HEK293 (cell line): ENCODE measurements around the gene ARAP3.

ENCODE experiments used
- BCL11A ChIP-seq: fragments of 450-650 bp; formaldehyde crosslinking; IDR thresholded peaks from 2 replicates; pipeline ENCODE4 v1.5.1; 2016; ENCODE audit warnings: low read depth, missing biosample characterization, missing genetic modification characterization
- GLIS1 ChIP-seq: fragments of 450-650 bp; formaldehyde crosslinking; IDR thresholded peaks from 2 replicates; pipeline ENCODE4 v1.5.1; 2016; ENCODE audit warnings: missing biosample characterization, missing genetic modification characterization
- KLF1 ChIP-seq: fragments of 450-650 bp; formaldehyde crosslinking; IDR thresholded peaks from 2 replicates; pipeline ENCODE4 v1.5.1; 2016; ENCODE audit warnings: missing biosample characterization, missing genetic modification characterization
- KLF7 ChIP-seq: fragments of 450-650 bp; formaldehyde crosslinking; IDR thresholded peaks from 2 replicates; pipeline ENCODE4 v1.5.1; 2016; ENCODE audit warnings: missing biosample characterization, missing genetic modification characterization, borderline replicate concordance
- OSR2 ChIP-seq: fragments of 450-650 bp; formaldehyde crosslinking; IDR thresholded peaks from 2 replicates; pipeline ENCODE4 v1.5.1; 2016; ENCODE audit warnings: missing biosample characterization, missing genetic modification characterization
- TCF7L2 ChIP-seq: IDR thresholded peaks from 2 replicates; pipeline ENCODE4 v1.6.1; 2011; ENCODE audit warnings: low read depth, mild to moderate bottlenecking, inconsistent platforms, low read length, moderate library complexity, borderline replicate concordance
- ZFHX2 ChIP-seq: fragments of 450-650 bp; formaldehyde crosslinking; conservative IDR thresholded peaks from 2 replicates; pipeline ENCODE4 v1.5.1; 2016; ENCODE audit warnings: missing biosample characterization, missing genetic modification characterization
- ZFP3 ChIP-seq: fragments of 450-650 bp; formaldehyde crosslinking; IDR thresholded peaks from 2 replicates; pipeline ENCODE4 v1.5.1; 2016; ENCODE audit warnings: low read depth, missing biosample characterization, missing genetic modification characterization
- ZFP69B ChIP-seq: fragments of 450-650 bp; formaldehyde crosslinking; IDR thresholded peaks from 2 replicates; pipeline ENCODE4 v1.5.1; 2016; ENCODE audit warnings: missing biosample characterization, missing genetic modification characterization
- ZNF114 ChIP-seq: fragments of 450-650 bp; formaldehyde crosslinking; IDR thresholded peaks from 2 replicates; pipeline ENCODE4 v1.5.0; 2017; ENCODE audit warnings: missing biosample characterization, missing genetic modification characterization
- ZNF202 ChIP-seq: fragments of 450-650 bp; formaldehyde crosslinking; IDR thresholded peaks from 2 replicates; pipeline ENCODE4 v1.5.1; 2016; ENCODE audit warnings: missing biosample characterization, missing genetic modification characterization, borderline replicate concordance
- ZNF211 ChIP-seq: fragments of 450-650 bp; formaldehyde crosslinking; IDR thresholded peaks from 2 replicates; pipeline ENCODE4 v1.5.1; 2016; ENCODE audit warnings: low read depth, missing biosample characterization, missing genetic modification characterization
- ZNF214 ChIP-seq: fragments of 450-650 bp; formaldehyde crosslinking; IDR thresholded peaks from 2 replicates; pipeline ENCODE4 v1.5.1; 2017; ENCODE audit warnings: missing biosample characterization, mild to moderate bottlenecking, missing genetic modification characterization, borderline replicate concordance
- ZNF302 ChIP-seq: fragments of 450-650 bp; formaldehyde crosslinking; IDR thresholded peaks from 2 replicates; pipeline ENCODE4 v1.5.1; 2016; ENCODE audit warnings: missing biosample characterization, missing genetic modification characterization, low read depth
- ZNF335 ChIP-seq: fragments of 450-650 bp; formaldehyde crosslinking; conservative IDR thresholded peaks from 2 replicates; pipeline ENCODE4 v1.5.1; 2016; ENCODE audit warnings: missing biosample characterization, missing genetic modification characterization
- ZNF404 ChIP-seq: fragments of 450-650 bp; formaldehyde crosslinking; IDR thresholded peaks from 2 replicates; pipeline ENCODE4 v1.5.1; 2017; ENCODE audit warnings: missing biosample characterization, missing genetic modification characterization
- ZNF416 ChIP-seq: fragments of 450-650 bp; formaldehyde crosslinking; IDR thresholded peaks from 2 replicates; pipeline ENCODE4 v1.5.1; 2016; ENCODE audit warnings: missing biosample characterization, missing genetic modification characterization
- ZNF433 ChIP-seq: fragments of 450-650 bp; formaldehyde crosslinking; IDR thresholded peaks from 2 replicates; pipeline ENCODE4 v1.5.1; 2016; ENCODE audit warnings: missing biosample characterization, missing genetic modification characterization, low read depth
- ZNF561 ChIP-seq: fragments of 450-650 bp; IDR thresholded peaks from 2 replicates; pipeline ENCODE4 v1.5.1; 2018; ENCODE audit warnings: missing biosample characterization, missing genetic modification characterization, borderline replicate concordance
- ZNF707 ChIP-seq: fragments of 450-650 bp; formaldehyde crosslinking; IDR thresholded peaks from 2 replicates; pipeline ENCODE4 v1.5.1; 2016; ENCODE audit warnings: missing biosample characterization, missing genetic modification characterization
- ZNF837 ChIP-seq: fragments of 450-650 bp; formaldehyde crosslinking; IDR thresholded peaks from 2 replicates; pipeline ENCODE4 v1.5.1; 2016; ENCODE audit warnings: missing biosample characterization, missing genetic modification characterization
- ZNF843 ChIP-seq: fragments of 450-650 bp; formaldehyde crosslinking; IDR thresholded peaks from 2 replicates; pipeline ENCODE4 v1.5.1; 2016; ENCODE audit warnings: missing biosample characterization, missing genetic modification characterization
- TF ChIP-seq, protein P1 (sequence below): fragments of 450-650 bp; formaldehyde crosslinking; IDR thresholded peaks from 2 replicates; pipeline ENCODE4 v1.5.1; 2016; ENCODE audit warnings: missing biosample characterization, missing genetic modification characterization
- TF ChIP-seq, protein P2 (sequence below): fragments of 450-650 bp; formaldehyde crosslinking; IDR thresholded peaks from 2 replicates; pipeline ENCODE4 v1.5.1; 2016; ENCODE audit warnings: missing biosample characterization, missing genetic modification characterization
- TF ChIP-seq, protein P3 (sequence below): fragments of 450-650 bp; formaldehyde crosslinking; IDR thresholded peaks from 2 replicates; pipeline ENCODE4 v1.5.1; 2017; ENCODE audit warnings: missing biosample characterization, missing genetic modification characterization
- TF ChIP-seq, protein P4 (sequence below): fragments of 450-650 bp; formaldehyde crosslinking; IDR thresholded peaks from 2 replicates; pipeline ENCODE4 v1.5.1; 2016; ENCODE audit warnings: missing biosample characterization, missing genetic modification characterization
- TF ChIP-seq, protein P5 (sequence below): fragments of 450-650 bp; formaldehyde crosslinking; conservative IDR thresholded peaks from 2 replicates; pipeline ENCODE4 v1.5.1; 2016; ENCODE audit warnings: low read depth, missing biosample characterization, missing genetic modification characterization

The ARAP3 gene

DNA sequence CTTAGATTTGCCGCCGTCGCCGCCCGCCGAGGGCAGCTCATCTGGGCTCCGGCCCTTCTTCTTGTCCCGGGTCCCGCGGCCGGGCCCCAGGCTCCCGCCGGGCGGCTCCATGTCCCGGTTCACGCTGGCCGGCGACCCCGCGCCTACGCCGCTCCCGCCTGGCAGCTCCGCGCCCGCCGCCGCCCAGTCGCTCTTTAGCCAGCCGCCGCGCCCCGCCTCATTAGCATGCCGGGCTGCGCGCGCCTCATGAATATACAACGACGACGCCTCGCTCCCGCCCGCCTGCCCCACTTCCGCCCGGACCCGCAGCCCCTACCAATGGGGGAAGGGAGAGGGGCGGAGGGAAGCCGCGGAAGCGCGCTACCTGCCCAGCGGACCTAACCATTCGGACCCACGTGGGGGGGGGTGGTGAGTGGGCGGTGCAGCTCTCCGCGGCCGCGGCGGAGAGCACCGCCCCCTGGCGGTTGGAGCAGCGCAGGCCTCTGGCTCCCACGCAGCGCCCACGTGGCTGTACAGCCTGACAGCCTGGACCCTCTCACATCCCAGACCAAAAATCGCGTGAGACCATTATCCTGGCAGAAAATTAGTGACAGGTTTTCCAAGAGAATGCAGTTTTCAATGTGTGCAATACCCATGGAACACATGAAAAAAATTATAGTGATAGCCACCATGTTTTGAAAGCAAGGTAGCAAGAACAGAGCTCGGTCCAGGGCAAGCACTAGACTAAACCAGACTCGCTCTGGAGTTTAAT, 63.1 kb downstream of the ARAP3 start, which contains the start of gene DIAPH1 (continued):
- TF ChIP-seq, protein P1, sequence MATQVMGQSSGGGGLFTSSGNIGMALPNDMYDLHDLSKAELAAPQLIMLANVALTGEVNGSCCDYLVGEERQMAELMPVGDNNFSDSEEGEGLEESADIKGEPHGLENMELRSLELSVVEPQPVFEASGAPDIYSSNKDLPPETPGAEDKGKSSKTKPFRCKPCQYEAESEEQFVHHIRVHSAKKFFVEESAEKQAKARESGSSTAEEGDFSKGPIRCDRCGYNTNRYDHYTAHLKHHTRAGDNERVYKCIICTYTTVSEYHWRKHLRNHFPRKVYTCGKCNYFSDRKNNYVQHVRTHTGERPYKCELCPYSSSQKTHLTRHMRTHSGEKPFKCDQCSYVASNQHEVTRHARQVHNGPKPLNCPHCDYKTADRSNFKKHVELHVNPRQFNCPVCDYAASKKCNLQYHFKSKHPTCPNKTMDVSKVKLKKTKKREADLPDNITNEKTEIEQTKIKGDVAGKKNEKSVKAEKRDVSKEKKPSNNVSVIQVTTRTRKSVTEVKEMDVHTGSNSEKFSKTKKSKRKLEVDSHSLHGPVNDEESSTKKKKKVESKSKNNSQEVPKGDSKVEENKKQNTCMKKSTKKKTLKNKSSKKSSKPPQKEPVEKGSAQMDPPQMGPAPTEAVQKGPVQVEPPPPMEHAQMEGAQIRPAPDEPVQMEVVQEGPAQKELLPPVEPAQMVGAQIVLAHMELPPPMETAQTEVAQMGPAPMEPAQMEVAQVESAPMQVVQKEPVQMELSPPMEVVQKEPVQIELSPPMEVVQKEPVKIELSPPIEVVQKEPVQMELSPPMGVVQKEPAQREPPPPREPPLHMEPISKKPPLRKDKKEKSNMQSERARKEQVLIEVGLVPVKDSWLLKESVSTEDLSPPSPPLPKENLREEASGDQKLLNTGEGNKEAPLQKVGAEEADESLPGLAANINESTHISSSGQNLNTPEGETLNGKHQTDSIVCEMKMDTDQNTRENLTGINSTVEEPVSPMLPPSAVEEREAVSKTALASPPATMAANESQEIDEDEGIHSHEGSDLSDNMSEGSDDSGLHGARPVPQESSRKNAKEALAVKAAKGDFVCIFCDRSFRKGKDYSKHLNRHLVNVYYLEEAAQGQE = no peak
- TF ChIP-seq ZNF416 (tag by site-specific recombination) = no peak
- no peak for TF ChIP-seq ZNF114 (tag by site-specific recombination)
- TF ChIP-seq ZNF837 = no peak
- TF ChIP-seq ZNF335 (tag by site-specific recombination) = peak; percentile 17; the same call in 1 of the 2 replicates
- no peak for TF ChIP-seq ZFP3
- TF ChIP-seq KLF7 (tag by site-specific recombination) = peak; percentile 92
- peak; percentile 82 for TF ChIP-seq OSR2
- TF ChIP-seq, protein P2, sequence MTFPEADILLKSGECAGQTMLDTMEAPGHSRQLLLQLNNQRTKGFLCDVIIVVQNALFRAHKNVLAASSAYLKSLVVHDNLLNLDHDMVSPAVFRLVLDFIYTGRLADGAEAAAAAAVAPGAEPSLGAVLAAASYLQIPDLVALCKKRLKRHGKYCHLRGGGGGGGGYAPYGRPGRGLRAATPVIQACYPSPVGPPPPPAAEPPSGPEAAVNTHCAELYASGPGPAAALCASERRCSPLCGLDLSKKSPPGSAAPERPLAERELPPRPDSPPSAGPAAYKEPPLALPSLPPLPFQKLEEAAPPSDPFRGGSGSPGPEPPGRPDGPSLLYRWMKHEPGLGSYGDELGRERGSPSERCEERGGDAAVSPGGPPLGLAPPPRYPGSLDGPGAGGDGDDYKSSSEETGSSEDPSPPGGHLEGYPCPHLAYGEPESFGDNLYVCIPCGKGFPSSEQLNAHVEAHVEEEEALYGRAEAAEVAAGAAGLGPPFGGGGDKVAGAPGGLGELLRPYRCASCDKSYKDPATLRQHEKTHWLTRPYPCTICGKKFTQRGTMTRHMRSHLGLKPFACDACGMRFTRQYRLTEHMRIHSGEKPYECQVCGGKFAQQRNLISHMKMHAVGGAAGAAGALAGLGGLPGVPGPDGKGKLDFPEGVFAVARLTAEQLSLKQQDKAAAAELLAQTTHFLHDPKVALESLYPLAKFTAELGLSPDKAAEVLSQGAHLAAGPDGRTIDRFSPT (tag by site-specific recombination) = peak; percentile 70
- TF ChIP-seq KLF1 (tag by site-specific recombination) = peak; percentile 91
- no peak for TF ChIP-seq TCF7L2
- TF ChIP-seq ZNF843 = peak; percentile 80
- TF ChIP-seq ZNF202 (tag by site-specific recombination) = no peak
- TF ChIP-seq ZFHX2 (tag by site-specific recombination) = peak; percentile 99
- TF ChIP-seq ZNF302 (tag by site-specific recombination) = no peak
- TF ChIP-seq, protein P3, sequence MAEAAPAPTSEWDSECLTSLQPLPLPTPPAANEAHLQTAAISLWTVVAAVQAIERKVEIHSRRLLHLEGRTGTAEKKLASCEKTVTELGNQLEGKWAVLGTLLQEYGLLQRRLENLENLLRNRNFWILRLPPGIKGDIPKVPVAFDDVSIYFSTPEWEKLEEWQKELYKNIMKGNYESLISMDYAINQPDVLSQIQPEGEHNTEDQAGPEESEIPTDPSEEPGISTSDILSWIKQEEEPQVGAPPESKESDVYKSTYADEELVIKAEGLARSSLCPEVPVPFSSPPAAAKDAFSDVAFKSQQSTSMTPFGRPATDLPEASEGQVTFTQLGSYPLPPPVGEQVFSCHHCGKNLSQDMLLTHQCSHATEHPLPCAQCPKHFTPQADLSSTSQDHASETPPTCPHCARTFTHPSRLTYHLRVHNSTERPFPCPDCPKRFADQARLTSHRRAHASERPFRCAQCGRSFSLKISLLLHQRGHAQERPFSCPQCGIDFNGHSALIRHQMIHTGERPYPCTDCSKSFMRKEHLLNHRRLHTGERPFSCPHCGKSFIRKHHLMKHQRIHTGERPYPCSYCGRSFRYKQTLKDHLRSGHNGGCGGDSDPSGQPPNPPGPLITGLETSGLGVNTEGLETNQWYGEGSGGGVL (tag by site-specific recombination) = peak; percentile 28; the same call in 1 of the 2 replicates
- peak; percentile 52; the same call in 1 of the 2 replicates for TF ChIP-seq BCL11A (tag by site-specific recombination)
- TF ChIP-seq, protein P4, sequence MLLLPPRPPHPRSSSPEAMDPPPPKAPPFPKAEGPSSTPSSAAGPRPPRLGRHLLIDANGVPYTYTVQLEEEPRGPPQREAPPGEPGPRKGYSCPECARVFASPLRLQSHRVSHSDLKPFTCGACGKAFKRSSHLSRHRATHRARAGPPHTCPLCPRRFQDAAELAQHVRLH (tag by site-specific recombination) = peak; percentile 81
- no peak for TF ChIP-seq ZNF433 (tag by site-specific recombination)
- TF ChIP-seq ZNF707 (tag by site-specific recombination) = no peak
- no peak for TF ChIP-seq ZNF404 (tag by site-specific recombination)
- peak; percentile 75 for TF ChIP-seq GLIS1 (tag by site-specific recombination)
- TF ChIP-seq ZFP69B (tag by site-specific recombination) = peak; percentile 81
- peak; percentile 80; the same call in 1 of the 2 replicates for TF ChIP-seq ZNF561 (tag by site-specific recombination)
- TF ChIP-seq, protein P5, sequence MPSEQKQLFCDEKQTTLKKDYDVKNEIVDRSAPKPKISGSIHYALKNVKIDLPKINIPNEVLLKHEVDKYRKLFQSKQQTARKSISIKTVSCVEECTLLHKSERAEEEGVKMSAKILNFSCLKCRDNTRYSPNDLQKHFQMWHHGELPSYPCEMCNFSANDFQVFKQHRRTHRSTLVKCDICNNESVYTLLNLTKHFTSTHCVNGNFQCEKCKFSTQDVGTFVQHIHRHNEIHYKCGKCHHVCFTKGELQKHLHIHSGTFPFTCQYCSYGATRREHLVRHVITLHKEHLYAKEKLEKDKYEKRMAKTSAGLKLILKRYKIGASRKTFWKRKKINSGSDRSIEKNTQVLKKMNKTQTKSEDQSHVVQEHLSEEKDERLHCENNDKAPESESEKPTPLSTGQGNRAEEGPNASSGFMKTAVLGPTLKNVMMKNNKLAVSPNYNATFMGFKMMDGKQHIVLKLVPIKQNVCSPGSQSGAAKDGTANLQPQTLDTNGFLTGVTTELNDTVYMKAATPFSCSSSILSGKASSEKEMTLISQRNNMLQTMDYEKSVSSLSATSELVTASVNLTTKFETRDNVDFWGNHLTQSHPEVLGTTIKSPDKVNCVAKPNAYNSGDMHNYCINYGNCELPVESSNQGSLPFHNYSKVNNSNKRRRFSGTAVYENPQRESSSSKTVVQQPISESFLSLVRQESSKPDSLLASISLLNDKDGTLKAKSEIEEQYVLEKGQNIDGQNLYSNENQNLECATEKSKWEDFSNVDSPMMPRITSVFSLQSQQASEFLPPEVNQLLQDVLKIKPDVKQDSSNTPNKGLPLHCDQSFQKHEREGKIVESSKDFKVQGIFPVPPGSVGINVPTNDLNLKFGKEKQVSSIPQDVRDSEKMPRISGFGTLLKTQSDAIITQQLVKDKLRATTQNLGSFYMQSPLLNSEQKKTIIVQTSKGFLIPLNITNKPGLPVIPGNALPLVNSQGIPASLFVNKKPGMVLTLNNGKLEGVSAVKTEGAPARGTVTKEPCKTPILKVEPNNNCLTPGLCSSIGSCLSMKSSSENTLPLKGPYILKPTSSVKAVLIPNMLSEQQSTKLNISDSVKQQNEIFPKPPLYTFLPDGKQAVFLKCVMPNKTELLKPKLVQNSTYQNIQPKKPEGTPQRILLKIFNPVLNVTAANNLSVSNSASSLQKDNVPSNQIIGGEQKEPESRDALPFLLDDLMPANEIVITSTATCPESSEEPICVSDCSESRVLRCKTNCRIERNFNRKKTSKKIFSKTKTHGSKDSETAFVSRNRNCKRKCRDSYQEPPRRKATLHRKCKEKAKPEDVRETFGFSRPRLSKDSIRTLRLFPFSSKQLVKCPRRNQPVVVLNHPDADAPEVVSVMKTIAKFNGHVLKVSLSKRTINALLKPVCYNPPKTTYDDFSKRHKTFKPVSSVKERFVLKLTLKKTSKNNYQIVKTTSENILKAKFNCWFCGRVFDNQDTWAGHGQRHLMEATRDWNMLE (tag by site-specific recombination) = 0 out of 2 replicates have a peak, but pooled peaks have one; percentile 38
- no peak for TF ChIP-seq ZNF211
- TF ChIP-seq ZNF214 (tag by site-specific recombination) = no peak
